HEK293 (cell line): ENCODE data around the gene DIDO1.

Experiments used
- CTCF ChIA-PET: fragments of 350-600 bp; formaldehyde crosslinking; extraction: SDS; loops from one replicate; lab custom pipeline; 2021; ENCODE audit warnings: antibody characterized with exemption; lab: Yijun Ruan, JAX
- POLR2A ChIA-PET: fragments of 300-600 bp; formaldehyde crosslinking; extraction: SDS; loops from one replicate; lab custom pipeline; 2020; ENCODE audit warnings: antibody characterized with exemption, inconsistent platforms; lab: Yijun Ruan, JAX
- H3K27ac ChIP-seq: fragments of 200-500 bp; sonication (Bioruptor generic); 2 replicates; pipeline ENCODE4 v1.5.1; 2014; ENCODE audit warnings: low read depth, low read length, control low read depth, inconsistent platforms; ENCODE audit errors: extremely low read depth
- H3K36me3 ChIP-seq, 2 experiments: fragments of 200-500 bp in 1 of 2; sonication (Bioruptor generic) in 1 of 2; 1 replicate in 1 of 2; 2 replicates in 1 of 2; pipeline ENCODE4 v1.5.1; 2014 to 2017; ENCODE audit warnings: inconsistent platforms in 2 of 2, low read length in 2 of 2; ENCODE audit not compliant: control insufficient read depth in 2 of 2, insufficient read depth in 1 of 2
- H3K4me1 ChIP-seq: fragments of 200-500 bp; sonication (Bioruptor generic); 2 replicates; pipeline ENCODE4 v1.5.1; 2014; ENCODE audit warnings: mild to moderate bottlenecking, low read length, inconsistent platforms; ENCODE audit not compliant: control insufficient read depth, insufficient read depth
- H3K4me3 ChIP-seq: 2 replicates; pipeline ENCODE4 v1.5.1; 2011; ENCODE audit warnings: low read depth, mild to moderate bottlenecking, control low read depth, low read length, moderate library complexity
- H3K9me3 ChIP-seq: fragments of 200-500 bp; sonication (Bioruptor generic); 2 replicates; pipeline ENCODE4 v1.5.1; 2014; ENCODE audit warnings: low read depth, low read length, inconsistent platforms; ENCODE audit not compliant: control insufficient read depth, insufficient read depth
- OSR2 ChIP-seq: fragments of 450-650 bp; formaldehyde crosslinking; IDR thresholded peaks from 2 replicates; pipeline ENCODE4 v1.5.1; 2016; ENCODE audit warnings: missing biosample characterization, missing genetic modification characterization
- SCRT2 ChIP-seq: fragments of 450-650 bp; formaldehyde crosslinking; IDR thresholded peaks from 2 replicates; pipeline ENCODE4 v1.5.1; 2016; ENCODE audit warnings: missing biosample characterization, missing genetic modification characterization
- YY2 ChIP-seq: fragments of 450-650 bp; formaldehyde crosslinking; IDR thresholded peaks from 2 replicates; pipeline ENCODE4 v1.5.1; 2016; ENCODE audit warnings: missing biosample characterization, missing genetic modification characterization
- ZFHX2 ChIP-seq: fragments of 450-650 bp; formaldehyde crosslinking; conservative IDR thresholded peaks from 2 replicates; pipeline ENCODE4 v1.5.1; 2016; ENCODE audit warnings: missing biosample characterization, missing genetic modification characterization
- ZNF16 ChIP-seq: fragments of 450-650 bp; formaldehyde crosslinking; IDR thresholded peaks from 2 replicates; pipeline ENCODE4 v1.5.1; 2016; ENCODE audit warnings: low read depth, missing biosample characterization, missing genetic modification characterization
- ZNF239 ChIP-seq: fragments of 450-650 bp; formaldehyde crosslinking; IDR thresholded peaks from 2 replicates; pipeline ENCODE4 v1.5.1; 2016; ENCODE audit warnings: missing biosample characterization, missing genetic modification characterization
- ZNF266 ChIP-seq: fragments of 450-650 bp; formaldehyde crosslinking; IDR thresholded peaks from 2 replicates; pipeline ENCODE4 v1.5.1; 2016; ENCODE audit warnings: missing biosample characterization, missing genetic modification characterization, low read depth
- ZNF416 ChIP-seq: fragments of 450-650 bp; formaldehyde crosslinking; IDR thresholded peaks from 2 replicates; pipeline ENCODE4 v1.5.1; 2016; ENCODE audit warnings: missing biosample characterization, missing genetic modification characterization
- ZNF510 ChIP-seq: fragments of 450-650 bp; formaldehyde crosslinking; IDR thresholded peaks from 2 replicates; pipeline ENCODE4 v1.5.1; 2018; ENCODE audit warnings: mild to moderate bottlenecking, missing genetic modification characterization, missing biosample characterization; ENCODE audit not compliant: insufficient replicate concordance
- ZNF530 ChIP-seq: fragments of 450-650 bp; formaldehyde crosslinking; IDR thresholded peaks from 2 replicates; pipeline ENCODE4 v1.5.1; 2016; ENCODE audit warnings: low read depth, missing biosample characterization, missing genetic modification characterization
- ZNF558 ChIP-seq: fragments of 450-650 bp; formaldehyde crosslinking; IDR thresholded peaks from 2 replicates; pipeline ENCODE4 v1.5.1; 2016; ENCODE audit warnings: missing biosample characterization, missing genetic modification characterization
- ZNF600 ChIP-seq: fragments of 450-650 bp; formaldehyde crosslinking; IDR thresholded peaks from 2 replicates; pipeline ENCODE4 v1.5.1; 2016; ENCODE audit warnings: missing biosample characterization, missing genetic modification characterization
- ZNF610 ChIP-seq: fragments of 450-650 bp; formaldehyde crosslinking; IDR thresholded peaks from 2 replicates; pipeline ENCODE4 v1.5.1; 2016; ENCODE audit warnings: missing biosample characterization, missing genetic modification characterization, borderline replicate concordance
- ZSCAN30 ChIP-seq: fragments of 450-650 bp; IDR thresholded peaks from 2 replicates; pipeline ENCODE4 v1.5.1; 2018; ENCODE audit warnings: missing biosample characterization, mild to moderate bottlenecking, missing genetic modification characterization, moderate library complexity
- TF ChIP-seq, protein P1 (sequence below): fragments of 450-650 bp; formaldehyde crosslinking; IDR thresholded peaks from 2 replicates; pipeline ENCODE4 v1.5.1; 2016; ENCODE audit warnings: missing biosample characterization, missing genetic modification characterization
- TF ChIP-seq, protein P2 (sequence below): fragments of 450-650 bp; formaldehyde crosslinking; IDR thresholded peaks from 2 replicates; pipeline ENCODE4 v1.5.1; 2017; ENCODE audit warnings: missing biosample characterization, missing genetic modification characterization
- TF ChIP-seq, protein P3 (sequence below): fragments of 450-650 bp; formaldehyde crosslinking; IDR thresholded peaks from 2 replicates; pipeline ENCODE4 v1.5.1; 2017; ENCODE audit warnings: missing biosample characterization, missing genetic modification characterization
- TF ChIP-seq, protein P4 (sequence below): fragments of 450-650 bp; formaldehyde crosslinking; IDR thresholded peaks from 2 replicates; pipeline ENCODE4 v1.5.0; 2017; ENCODE audit warnings: missing biosample characterization, missing genetic modification characterization, borderline replicate concordance

The DIDO1 gene

GRCh38 chr20:62856931-62857619 is 69.2 kb downstream of the DIDO1 start:
- H3K4me1 ChIP-seq: no peaks in the 10 kb centered on the region
- H3K27ac ChIP-seq: no peak overlapping the region
- POLR2A ChIA-PET: interaction anchor here (1.0 kb wide), 1 partner anchor 11 kb away, joined by 3 read pairs; no protein-coding TSS in a partner anchor
- no peak for TF ChIP-seq ZNF416
- TF ChIP-seq ZFHX2: no peak
- no peak for TF ChIP-seq ZNF16 (tag by site-specific recombination)
- TF ChIP-seq, protein P1, sequence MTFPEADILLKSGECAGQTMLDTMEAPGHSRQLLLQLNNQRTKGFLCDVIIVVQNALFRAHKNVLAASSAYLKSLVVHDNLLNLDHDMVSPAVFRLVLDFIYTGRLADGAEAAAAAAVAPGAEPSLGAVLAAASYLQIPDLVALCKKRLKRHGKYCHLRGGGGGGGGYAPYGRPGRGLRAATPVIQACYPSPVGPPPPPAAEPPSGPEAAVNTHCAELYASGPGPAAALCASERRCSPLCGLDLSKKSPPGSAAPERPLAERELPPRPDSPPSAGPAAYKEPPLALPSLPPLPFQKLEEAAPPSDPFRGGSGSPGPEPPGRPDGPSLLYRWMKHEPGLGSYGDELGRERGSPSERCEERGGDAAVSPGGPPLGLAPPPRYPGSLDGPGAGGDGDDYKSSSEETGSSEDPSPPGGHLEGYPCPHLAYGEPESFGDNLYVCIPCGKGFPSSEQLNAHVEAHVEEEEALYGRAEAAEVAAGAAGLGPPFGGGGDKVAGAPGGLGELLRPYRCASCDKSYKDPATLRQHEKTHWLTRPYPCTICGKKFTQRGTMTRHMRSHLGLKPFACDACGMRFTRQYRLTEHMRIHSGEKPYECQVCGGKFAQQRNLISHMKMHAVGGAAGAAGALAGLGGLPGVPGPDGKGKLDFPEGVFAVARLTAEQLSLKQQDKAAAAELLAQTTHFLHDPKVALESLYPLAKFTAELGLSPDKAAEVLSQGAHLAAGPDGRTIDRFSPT (tag by site-specific recombination): 0 out of 2 replicates have a peak, but pooled peaks have one; percentile 15
- TF ChIP-seq, protein P2, sequence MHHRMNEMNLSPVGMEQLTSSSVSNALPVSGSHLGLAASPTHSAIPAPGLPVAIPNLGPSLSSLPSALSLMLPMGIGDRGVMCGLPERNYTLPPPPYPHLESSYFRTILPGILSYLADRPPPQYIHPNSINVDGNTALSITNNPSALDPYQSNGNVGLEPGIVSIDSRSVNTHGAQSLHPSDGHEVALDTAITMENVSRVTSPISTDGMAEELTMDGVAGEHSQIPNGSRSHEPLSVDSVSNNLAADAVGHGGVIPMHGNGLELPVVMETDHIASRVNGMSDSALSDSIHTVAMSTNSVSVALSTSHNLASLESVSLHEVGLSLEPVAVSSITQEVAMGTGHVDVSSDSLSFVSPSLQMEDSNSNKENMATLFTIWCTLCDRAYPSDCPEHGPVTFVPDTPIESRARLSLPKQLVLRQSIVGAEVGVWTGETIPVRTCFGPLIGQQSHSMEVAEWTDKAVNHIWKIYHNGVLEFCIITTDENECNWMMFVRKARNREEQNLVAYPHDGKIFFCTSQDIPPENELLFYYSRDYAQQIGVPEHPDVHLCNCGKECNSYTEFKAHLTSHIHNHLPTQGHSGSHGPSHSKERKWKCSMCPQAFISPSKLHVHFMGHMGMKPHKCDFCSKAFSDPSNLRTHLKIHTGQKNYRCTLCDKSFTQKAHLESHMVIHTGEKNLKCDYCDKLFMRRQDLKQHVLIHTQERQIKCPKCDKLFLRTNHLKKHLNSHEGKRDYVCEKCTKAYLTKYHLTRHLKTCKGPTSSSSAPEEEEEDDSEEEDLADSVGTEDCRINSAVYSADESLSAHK (tag by site-specific recombination): no peak
- TF ChIP-seq, all 188 proteins: peak for 1
- CTCF ChIA-PET: no interaction called here
- Histone ChIP-seq H3K9me3 (no peaks in the 10 kb centered on the region), H3K36me3 (peaks cover 9 to 66% of the 10 kb centered on the region in 2 experiments; a peak in 2 of 3 replicates), H3K4me3 (no peak overlapping the region)

DNA sequence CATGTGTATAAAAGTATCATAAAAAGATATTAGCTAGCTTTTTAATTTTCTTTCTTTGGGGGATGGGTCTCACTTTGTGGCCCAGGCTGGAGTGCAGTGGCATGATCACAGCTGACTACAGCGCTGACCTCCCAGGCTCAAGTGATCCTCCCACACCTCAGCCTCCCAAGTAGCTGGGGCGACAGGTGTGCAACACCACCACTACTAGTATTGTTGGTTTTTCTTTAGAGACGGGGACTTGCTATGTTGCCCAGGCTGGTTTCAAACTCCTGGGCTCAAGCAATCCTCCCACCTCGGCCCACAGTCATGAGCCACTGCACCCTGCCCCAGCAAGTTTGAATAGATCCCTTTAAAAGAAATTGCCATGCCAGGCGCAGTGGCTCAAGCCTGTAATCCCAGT is 71.2 kb downstream of the DIDO1 start:
- TF ChIP-seq SCRT2 (tag by site-specific recombination) (peak; percentile 88), ZNF558 (no peak)
- Histone ChIP-seq H3K4me1 (no peaks in the 10 kb centered on the region), H3K27ac (no peak overlapping the region), H3K9me3 (no peaks in the 10 kb centered on the region), H3K36me3 (peaks cover 9 to 83% of the 10 kb centered on the region in 2 experiments; a peak in 2 of 3 replicates), H3K4me3 (no peak overlapping the region)
- POLR2A ChIA-PET: no interaction called here
- CTCF ChIA-PET: interaction anchor here (0.7 to 0.9 kb wide), 2 partner anchors 14 to 44 kb away, joined by 3 read pairs; no protein-coding TSS in a partner anchor

GRCh38 chr20:62854121-62854520 is 72.2 kb downstream of the DIDO1 start:
- H3K9me3 ChIP-seq: no peaks in the 10 kb centered on the region
- ChIA-PET POLR2A (interaction anchor here (0.5 to 1.0 kb wide), 2 partner anchors 33 to 47 kb away, joined by 4 read pairs; no protein-coding TSS in a partner anchor), CTCF (no interaction called here)
- H3K4me1 ChIP-seq: no peaks in the 10 kb centered on the region
- no peak overlapping the region for H3K27ac ChIP-seq
- no peak for TF ChIP-seq ZNF239
- no peak for TF ChIP-seq ZNF530 (tag by site-specific recombination)
- 0 out of 2 replicates have a peak, but pooled peaks have one; percentile 16 for TF ChIP-seq ZNF600 (tag by site-specific recombination)
- TF ChIP-seq, protein P3, sequence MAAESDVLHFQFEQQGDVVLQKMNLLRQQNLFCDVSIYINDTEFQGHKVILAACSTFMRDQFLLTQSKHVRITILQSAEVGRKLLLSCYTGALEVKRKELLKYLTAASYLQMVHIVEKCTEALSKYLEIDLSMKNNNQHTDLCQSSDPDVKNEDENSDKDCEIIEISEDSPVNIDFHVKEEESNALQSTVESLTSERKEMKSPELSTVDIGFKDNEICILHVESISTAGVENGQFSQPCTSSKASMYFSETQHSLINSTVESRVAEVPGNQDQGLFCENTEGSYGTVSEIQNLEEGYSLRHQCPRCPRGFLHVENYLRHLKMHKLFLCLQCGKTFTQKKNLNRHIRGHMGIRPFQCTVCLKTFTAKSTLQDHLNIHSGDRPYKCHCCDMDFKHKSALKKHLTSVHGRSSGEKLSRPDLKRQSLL (tag by site-specific recombination): peak; percentile 8; the same call in 1 of the 2 replicates
- TF ChIP-seq ZNF266 (tag by site-specific recombination): no peak
- no peak for TF ChIP-seq YY2
- TF ChIP-seq ZSCAN30 (tag by site-specific recombination): no peak
- TF ChIP-seq, protein P4, sequence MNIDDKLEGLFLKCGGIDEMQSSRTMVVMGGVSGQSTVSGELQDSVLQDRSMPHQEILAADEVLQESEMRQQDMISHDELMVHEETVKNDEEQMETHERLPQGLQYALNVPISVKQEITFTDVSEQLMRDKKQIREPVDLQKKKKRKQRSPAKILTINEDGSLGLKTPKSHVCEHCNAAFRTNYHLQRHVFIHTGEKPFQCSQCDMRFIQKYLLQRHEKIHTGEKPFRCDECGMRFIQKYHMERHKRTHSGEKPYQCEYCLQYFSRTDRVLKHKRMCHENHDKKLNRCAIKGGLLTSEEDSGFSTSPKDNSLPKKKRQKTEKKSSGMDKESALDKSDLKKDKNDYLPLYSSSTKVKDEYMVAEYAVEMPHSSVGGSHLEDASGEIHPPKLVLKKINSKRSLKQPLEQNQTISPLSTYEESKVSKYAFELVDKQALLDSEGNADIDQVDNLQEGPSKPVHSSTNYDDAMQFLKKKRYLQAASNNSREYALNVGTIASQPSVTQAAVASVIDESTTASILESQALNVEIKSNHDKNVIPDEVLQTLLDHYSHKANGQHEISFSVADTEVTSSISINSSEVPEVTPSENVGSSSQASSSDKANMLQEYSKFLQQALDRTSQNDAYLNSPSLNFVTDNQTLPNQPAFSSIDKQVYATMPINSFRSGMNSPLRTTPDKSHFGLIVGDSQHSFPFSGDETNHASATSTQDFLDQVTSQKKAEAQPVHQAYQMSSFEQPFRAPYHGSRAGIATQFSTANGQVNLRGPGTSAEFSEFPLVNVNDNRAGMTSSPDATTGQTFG (tag by site-specific recombination): no peak
- TF ChIP-seq ZNF510 (tag by site-specific recombination): no peak
- no peak for TF ChIP-seq ZNF610 (tag by site-specific recombination)
- no peak for TF ChIP-seq OSR2 (tag by site-specific recombination)
- no peak overlapping the region for H3K4me3 ChIP-seq
- H3K36me3 ChIP-seq: peaks cover 9 to 88% of the 10 kb centered on the region in 2 experiments; a peak in 2 of 3 replicates
